Activated B cell treated with CpG ODN at 0.5 μM for 24 hours (primary cell): Measurements from ENCODE around the gene USP3. TPM values are rescaled to one million over a fixed set of nuclear protein-coding genes. Genes with fewer than 3 reads are reported as not detected.

Experiments used
- ATAC-seq: fragments of 200-7000 bp; cut with Tn5 transposase; one replicate; pipeline ENCODE4 v1.10.0; 2021; ENCODE audit warnings: low read depth, mild to moderate bottlenecking, moderate library complexity
- CTCF ChIA-PET: fragments of 350-600 bp; sonication (Branson Sonifier 250); formaldehyde crosslinking; loops from one replicate; lab custom pipeline; 2021; ENCODE audit warnings: antibody characterized with exemption; lab: Charles Lee
- POLR2A ChIA-PET: fragments of 350-600 bp; sonication (Branson Sonifier 250); formaldehyde crosslinking; loops from one replicate; lab custom pipeline; 2021; ENCODE audit warnings: antibody characterized with exemption; lab: Charles Lee
- DNase-seq: peaks from one replicate; pipeline ENCODE4 v3.0.0; 2022
- H3K27ac Mint-ChIP-seq: one replicate; pipeline ENCODE4 v1.8.0; 2020; ENCODE audit warnings: mixed read lengths
- H3K27me3 Mint-ChIP-seq: one replicate; pipeline ENCODE4 v1.8.0; 2021; ENCODE audit warnings: mixed read lengths
- H3K36me3 Mint-ChIP-seq: one replicate; pipeline ENCODE4 v1.8.0; 2021; ENCODE audit warnings: low read depth, mixed read lengths
- H3K4me1 Mint-ChIP-seq: one replicate; pipeline ENCODE4 v1.8.0; 2021; ENCODE audit warnings: mixed read lengths
- H3K4me3 Mint-ChIP-seq: one replicate; pipeline ENCODE4 v1.8.0; 2020; ENCODE audit warnings: mild to moderate bottlenecking, mixed read lengths
- H3K9me3 Mint-ChIP-seq: one replicate; pipeline ENCODE4 v1.8.0; 2020; ENCODE audit warnings: mixed read lengths
- intact Hi-C: fragments of 100-400 bp; cut with micrococcal nuclease; formaldehyde crosslinking; loops from one replicate; pipeline ENCODE4 v1.15.1; 2024
- total RNA-seq: library from RNA; stranded (reverse); gene quantifications from 2 replicates; pipeline ENCODE4 v1.2.3, GENCODE V29; 2022
- TF ChIP-seq, protein P1 (sequence below): fragments of 200-600 bp; IDR thresholded peaks from one replicate; pipeline ENCODE4 v1.8.0; 2022; ENCODE audit warnings: antibody characterized with exemption, mild to moderate bottlenecking

USP3 gene
- total RNA-seq, 1 donor from 2014 or later: 110 TPM

GRCh38 chr15:63495780-63496488 is 8.5 kb upstream of the USP3 start:
- H3K27ac Mint-ChIP-seq: peak overlapping the region; percentile 14
- intact Hi-C loops: loop anchor here (10.0 kb wide), 1 partner anchor 389 kb away; no protein-coding TSS in a partner anchor

DNA sequence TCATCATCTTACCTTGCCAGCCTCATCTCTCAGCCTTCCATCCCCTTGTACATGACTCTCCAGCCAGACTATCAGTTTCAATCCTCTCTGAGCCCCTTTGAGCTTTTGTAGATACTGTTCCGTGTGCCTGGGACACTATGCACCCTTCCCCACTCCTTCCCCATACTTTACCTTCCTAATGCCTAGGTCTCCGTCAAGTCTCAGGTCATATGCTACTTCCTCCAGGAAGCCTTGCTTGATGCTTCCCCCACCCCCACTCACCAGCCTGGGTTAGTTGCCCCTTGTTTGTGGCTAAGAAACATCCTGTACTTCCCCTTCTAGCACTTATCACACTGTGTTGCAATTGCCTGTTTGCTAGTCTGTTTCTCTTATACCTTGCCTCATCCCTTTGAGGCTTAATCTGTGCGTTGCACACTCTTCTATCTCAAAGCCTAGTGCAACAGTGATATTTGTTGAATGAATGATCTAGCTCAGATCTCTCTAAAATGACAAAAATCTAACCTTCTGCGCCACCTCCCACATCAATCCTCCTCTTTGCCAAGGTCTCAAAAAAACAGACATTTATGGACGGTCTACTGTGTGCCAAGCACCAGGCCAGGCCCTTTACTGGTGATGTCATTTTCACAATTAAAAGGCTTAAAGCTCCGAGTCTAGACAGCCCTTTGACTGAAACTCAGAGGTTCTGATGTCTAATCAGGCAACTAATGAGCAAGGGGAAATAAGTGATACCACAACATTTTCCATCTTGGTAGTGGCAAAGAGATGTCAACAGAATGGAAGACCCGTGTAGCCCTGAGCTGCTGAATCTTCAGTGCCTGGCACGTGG is 6.5 kb upstream of the USP3 start:
- ChIA-PET POLR2A (interaction anchor here (0.6 to 7.9 kb wide), 12 partner anchors 7 to 483 kb away, joined by 3 to 116 read pairs (median 4); partner anchors contain the start of gene USP3), CTCF (interaction anchor here (0.8 to 4.8 kb wide), 5 partner anchors 11 to 31 kb away, joined by 3 to 46 read pairs (median 8); no protein-coding TSS in a partner anchor)
- ATAC-seq (peak; percentile 60), DNase-seq (peak; percentile 64)
- no peaks in the 10 kb centered on the region for H3K36me3 Mint-ChIP-seq
- peaks cover 64% of the 10 kb centered on the region for H3K4me1 Mint-ChIP-seq
- no peak overlapping the region for H3K27ac Mint-ChIP-seq
- H3K9me3 Mint-ChIP-seq: no peaks in the 10 kb centered on the region
- intact Hi-C loops: loop anchor here (1.0 to 10.0 kb wide), 5 partner anchors 7 to 387 kb away; no protein-coding TSS in a partner anchor
- TF ChIP-seq, protein P1, sequence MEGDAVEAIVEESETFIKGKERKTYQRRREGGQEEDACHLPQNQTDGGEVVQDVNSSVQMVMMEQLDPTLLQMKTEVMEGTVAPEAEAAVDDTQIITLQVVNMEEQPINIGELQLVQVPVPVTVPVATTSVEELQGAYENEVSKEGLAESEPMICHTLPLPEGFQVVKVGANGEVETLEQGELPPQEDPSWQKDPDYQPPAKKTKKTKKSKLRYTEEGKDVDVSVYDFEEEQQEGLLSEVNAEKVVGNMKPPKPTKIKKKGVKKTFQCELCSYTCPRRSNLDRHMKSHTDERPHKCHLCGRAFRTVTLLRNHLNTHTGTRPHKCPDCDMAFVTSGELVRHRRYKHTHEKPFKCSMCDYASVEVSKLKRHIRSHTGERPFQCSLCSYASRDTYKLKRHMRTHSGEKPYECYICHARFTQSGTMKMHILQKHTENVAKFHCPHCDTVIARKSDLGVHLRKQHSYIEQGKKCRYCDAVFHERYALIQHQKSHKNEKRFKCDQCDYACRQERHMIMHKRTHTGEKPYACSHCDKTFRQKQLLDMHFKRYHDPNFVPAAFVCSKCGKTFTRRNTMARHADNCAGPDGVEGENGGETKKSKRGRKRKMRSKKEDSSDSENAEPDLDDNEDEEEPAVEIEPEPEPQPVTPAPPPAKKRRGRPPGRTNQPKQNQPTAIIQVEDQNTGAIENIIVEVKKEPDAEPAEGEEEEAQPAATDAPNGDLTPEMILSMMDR: no peak
- no peaks in the 10 kb centered on the region for H3K27me3 Mint-ChIP-seq
- no peak overlapping the region for H3K4me3 Mint-ChIP-seq

More at GRCh38 chr15:63495780-63496488, 8.5 kb upstream of the USP3 start:
- CTCF ChIA-PET: interaction anchor here (0.9 to 4.8 kb wide), 5 partner anchors 9 to 29 kb away, joined by 3 to 46 read pairs (median 11); no protein-coding TSS in a partner anchor
- H3K4me3 Mint-ChIP-seq: peak overlapping the region; percentile 16
- TF ChIP-seq, protein P1: no peak
- ATAC-seq (no peak), DNase-seq (no peak)
- H3K4me1 Mint-ChIP-seq: peaks cover 60% of the 10 kb centered on the region
- POLR2A ChIA-PET: interaction anchor here (1.2 to 7.9 kb wide), 6 partner anchors 7 to 58 kb away, joined by 3 to 116 read pairs (median 44); partner anchors contain the start of gene USP3
- H3K9me3 Mint-ChIP-seq: no peaks in the 10 kb centered on the region
- no peaks in the 10 kb centered on the region for H3K27me3 Mint-ChIP-seq
- H3K36me3 Mint-ChIP-seq: no peaks in the 10 kb centered on the region

DNA sequence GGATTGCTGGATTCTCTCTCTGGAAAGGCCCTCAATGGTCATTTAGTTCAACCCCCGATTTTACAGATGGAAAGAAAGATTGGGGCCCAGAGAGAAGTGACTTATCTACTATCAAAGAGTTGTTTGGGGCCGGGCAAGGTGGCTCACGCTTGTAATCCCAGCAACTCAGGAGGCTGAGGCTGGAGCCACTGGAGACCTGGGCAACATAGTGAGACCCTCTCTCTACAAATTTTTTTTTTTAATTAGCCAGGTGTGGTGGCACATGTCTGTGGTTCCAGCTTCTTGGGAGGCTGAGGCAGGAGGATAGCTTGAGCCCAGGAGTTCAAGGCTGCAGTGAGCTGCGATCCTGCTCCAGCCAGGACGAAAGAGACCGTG is 5.2 kb upstream of the USP3 start:
- no peaks in the 10 kb centered on the region for H3K9me3 Mint-ChIP-seq
- H3K4me1 Mint-ChIP-seq: peaks cover 62% of the 10 kb centered on the region
- H3K4me3 Mint-ChIP-seq: no peak overlapping the region
- no peaks in the 10 kb centered on the region for H3K27me3 Mint-ChIP-seq
- H3K36me3 Mint-ChIP-seq: no peaks in the 10 kb centered on the region
- DNase-seq: no peak
- ATAC-seq: no peak
- TF ChIP-seq, protein P1: no peak
- H3K27ac Mint-ChIP-seq: no peak overlapping the region
- POLR2A ChIA-PET: interaction anchor here (0.6 to 7.9 kb wide), 4 partner anchors 10 to 32 kb away, joined by 4 to 116 read pairs (median 77); no protein-coding TSS in a partner anchor
- CTCF ChIA-PET: interaction anchor here (2.0 to 4.8 kb wide), 2 partner anchors 12 to 32 kb away, joined by 8 to 46 read pairs; no protein-coding TSS in a partner anchor
- intact Hi-C loops: loop anchor here (10.0 kb wide), 1 partner anchor 386 kb away; no protein-coding TSS in a partner anchor

- ChIA-PET CTCF (interaction anchor here (4.8 kb wide), 1 partner anchor 13 kb away, joined by 46 read pairs; no protein-coding TSS in a partner anchor), POLR2A (interaction anchor here (4.0 to 7.9 kb wide), 3 partner anchors 11 to 25 kb away, joined by 42 to 116 read pairs (median 112); no protein-coding TSS in a partner anchor)
- H3K4me1 Mint-ChIP-seq: peaks cover 58% of the 10 kb centered on the region
- no peaks in the 10 kb centered on the region for H3K9me3 Mint-ChIP-seq
- TF ChIP-seq, protein P1: no peak
- peak overlapping the region; percentile 98 for H3K27ac Mint-ChIP-seq
- H3K27me3 Mint-ChIP-seq: no peaks in the 10 kb centered on the region
- no peak for DNase-seq
- H3K36me3 Mint-ChIP-seq: peaks cover 3% of the 10 kb centered on the region
- no peak overlapping the region for H3K4me3 Mint-ChIP-seq
- ATAC-seq: no peak
- intact Hi-C loops: loop anchor here (10.0 kb wide), 2 partner anchors 375 to 385 kb away; partner anchors contain the start of gene LACTB
These were observed 4.8 kb upstream of the USP3 start for GRCh38 chr15:63499611-63500010.
